Choroid plexus epithelial cell (primary cell): ENCODE measurements around the gene ABHD14A.

ENCODE experiments used
- DNase-seq: peaks from one replicate; pipeline ENCODE4 v3.0.0-alpha.2; 2010; ENCODE audit warnings: low read depth
- H3K4me3 ChIP-seq: 2 replicates; pipeline ENCODE4 v1.5.1; 2011; ENCODE audit warnings: low read depth, mild to moderate bottlenecking, control low read depth, low read length, moderate library complexity
- TF ChIP-seq, protein P1 (sequence below): conservative IDR thresholded peaks from 2 replicates; pipeline ENCODE4 v1.5.1; 2011; ENCODE audit warnings: low read depth, mild to moderate bottlenecking, control low read depth, inconsistent platforms, low read length, moderate library complexity

ABHD14A gene

GRCh38 chr3:51966016-51966415 is 8.8 kb upstream of the ABHD14A start:
- no peak for DNase-seq
- TF ChIP-seq, protein P1, sequence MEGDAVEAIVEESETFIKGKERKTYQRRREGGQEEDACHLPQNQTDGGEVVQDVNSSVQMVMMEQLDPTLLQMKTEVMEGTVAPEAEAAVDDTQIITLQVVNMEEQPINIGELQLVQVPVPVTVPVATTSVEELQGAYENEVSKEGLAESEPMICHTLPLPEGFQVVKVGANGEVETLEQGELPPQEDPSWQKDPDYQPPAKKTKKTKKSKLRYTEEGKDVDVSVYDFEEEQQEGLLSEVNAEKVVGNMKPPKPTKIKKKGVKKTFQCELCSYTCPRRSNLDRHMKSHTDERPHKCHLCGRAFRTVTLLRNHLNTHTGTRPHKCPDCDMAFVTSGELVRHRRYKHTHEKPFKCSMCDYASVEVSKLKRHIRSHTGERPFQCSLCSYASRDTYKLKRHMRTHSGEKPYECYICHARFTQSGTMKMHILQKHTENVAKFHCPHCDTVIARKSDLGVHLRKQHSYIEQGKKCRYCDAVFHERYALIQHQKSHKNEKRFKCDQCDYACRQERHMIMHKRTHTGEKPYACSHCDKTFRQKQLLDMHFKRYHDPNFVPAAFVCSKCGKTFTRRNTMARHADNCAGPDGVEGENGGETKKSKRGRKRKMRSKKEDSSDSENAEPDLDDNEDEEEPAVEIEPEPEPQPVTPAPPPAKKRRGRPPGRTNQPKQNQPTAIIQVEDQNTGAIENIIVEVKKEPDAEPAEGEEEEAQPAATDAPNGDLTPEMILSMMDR = no peak
- no peak overlapping the region for H3K4me3 ChIP-seq

DNA sequence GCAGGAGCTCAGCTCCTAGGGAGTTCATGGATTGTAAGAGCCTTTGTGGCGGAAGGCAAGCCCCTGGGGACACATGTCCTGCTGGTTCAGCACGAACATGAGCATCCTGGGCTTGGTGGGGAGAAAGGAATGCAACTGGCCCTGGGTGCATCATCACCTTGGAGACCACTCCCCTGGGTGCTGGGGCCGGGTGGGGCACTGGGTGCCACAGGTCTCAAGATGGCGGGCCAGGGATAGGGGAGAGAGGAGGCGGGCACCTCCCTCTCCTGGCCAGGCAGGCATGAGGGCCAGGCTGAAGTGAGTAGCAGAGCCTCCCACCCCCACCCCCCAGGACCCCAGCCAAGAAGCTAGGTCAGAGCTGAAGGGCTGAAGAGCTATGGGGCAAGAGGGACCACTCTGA is 8.4 kb upstream of the ABHD14A start:
- no peak overlapping the region for H3K4me3 ChIP-seq

GRCh38 chr3:51966922-51967383 is 7.9 kb upstream of the ABHD14A start:
- DNase-seq = no peak
- TF ChIP-seq, protein P1 = no peak
- peak overlapping the region; percentile 66 for H3K4me3 ChIP-seq

More for the DNA sequence above, 8.4 kb upstream of the ABHD14A start:
- TF ChIP-seq, protein P1 = no peak
- DNase-seq = no peak

DNA sequence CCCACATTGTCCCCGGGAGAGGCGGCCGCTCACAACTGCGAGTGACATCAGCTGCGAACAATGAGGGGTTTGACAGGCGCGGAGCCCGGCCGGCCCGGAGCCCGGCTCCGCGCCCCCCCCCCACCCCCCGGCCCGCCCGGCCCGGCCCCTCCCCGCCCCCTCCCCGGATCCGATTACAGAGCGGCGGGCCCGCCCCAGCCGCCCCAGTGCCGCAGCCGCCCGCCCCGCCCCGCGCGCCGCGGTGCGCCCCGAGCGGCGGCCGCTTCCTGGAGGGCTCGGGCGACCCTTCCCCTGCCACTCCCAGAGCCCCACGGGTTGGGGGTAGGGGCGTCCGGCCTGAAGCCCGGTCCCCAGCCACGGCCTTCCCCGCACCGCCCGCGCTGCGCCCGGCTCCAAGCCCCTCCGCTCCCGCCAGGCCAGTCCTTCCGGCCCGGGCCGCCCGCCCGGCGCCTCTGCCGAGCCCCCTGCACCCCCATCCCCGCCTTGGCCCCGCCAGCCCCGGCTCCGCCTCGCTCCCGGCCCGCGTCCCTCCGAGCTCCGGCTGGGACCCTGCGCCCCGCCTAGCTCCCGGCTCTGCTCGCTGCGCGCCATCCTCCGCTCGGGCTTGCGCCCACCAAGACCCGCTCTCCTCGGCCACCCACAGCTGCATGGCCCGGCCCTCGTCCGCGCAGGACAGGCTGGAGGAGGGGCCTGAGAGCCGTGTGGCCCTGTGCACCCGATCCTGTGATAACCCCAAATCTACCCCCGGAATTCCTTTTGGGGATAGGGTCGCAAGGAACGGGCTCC is 7.3 kb upstream of the ABHD14A start, which contains the start of gene PCBP4:
TSS of gene PCBP4 (minus strand) at position 71 of the 786 bp plus-strand sequence. CDS start 6,214 bp downstream, outside the sequence.
- TF ChIP-seq, protein P1 = no peak
- no peak for DNase-seq
- H3K4me3 ChIP-seq = peak within 1 kb of the TSS; percentile 66

DNA sequence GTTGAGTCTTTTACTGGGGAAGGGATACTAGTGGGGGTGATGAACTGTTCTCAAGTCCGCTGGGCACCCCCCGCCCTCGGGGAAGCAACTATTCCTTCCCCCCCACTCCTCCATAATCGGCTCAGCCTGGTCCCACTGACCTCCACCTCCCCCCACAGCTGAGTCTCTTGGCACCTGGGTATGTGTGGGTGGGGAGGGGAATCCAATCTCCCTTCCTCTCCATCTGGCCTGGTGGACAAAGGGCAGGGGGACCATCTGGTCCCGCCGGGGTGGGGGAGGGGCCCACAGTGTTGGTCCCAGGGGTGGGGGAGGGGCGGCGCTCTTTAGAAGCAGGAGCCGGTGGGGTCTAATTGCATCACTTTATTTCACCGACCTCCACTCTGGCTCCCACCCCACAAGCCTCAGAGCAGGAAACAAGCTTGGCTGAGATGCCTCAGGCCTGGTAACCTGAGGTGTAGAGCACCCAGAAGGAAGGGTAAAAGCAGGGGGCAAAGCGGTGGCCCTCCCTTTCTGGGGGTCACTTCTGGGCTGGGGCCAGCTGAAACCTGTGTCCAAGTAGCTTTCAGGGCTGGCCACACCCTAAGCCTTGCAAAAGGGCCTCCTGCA is 6.6 kb upstream of the ABHD14A start:
- peak overlapping the region; percentile 66 for H3K4me3 ChIP-seq
- TF ChIP-seq, protein P1 = no peak
- no peak for DNase-seq

- TF ChIP-seq, protein P1 = no peak
- no peak for DNase-seq
- no peak overlapping the region for H3K4me3 ChIP-seq
Observed at GRCh38 chr3:51968883-51969678, 5.8 kb upstream of the ABHD14A start.
